GF-D8 (cell line): ENCODE measurements around the gene CAV2.

Experiments used
- DNase-seq: peaks from one replicate; lab custom pipeline; 2025; lab: John Stamatoyannopoulos, UW

The CAV2 gene

GRCh38 chr7:116547347-116547746 lies 47.8 kb downstream of the CAV2 start:
- DNase-seq: no peak

GRCh38 chr7:116548506-116548905 lies 49.0 kb downstream of the CAV2 start:
- DNase-seq: no peak

GRCh38 chr7:116549370-116549769 lies 49.8 kb downstream of the CAV2 start:
- no peak for DNase-seq

- no peak for DNase-seq
These were observed 52.2 kb downstream of the CAV2 start for GRCh38 chr7:116551692-116552091.

GRCh38 chr7:116552602-116553001 lies 53.1 kb downstream of the CAV2 start:
- DNase-seq: no peak

GRCh38 chr7:116553168-116553964 lies 53.8 kb downstream of the CAV2 start:
- no peak for DNase-seq

- DNase-seq: no peak
These were observed 54.9 kb downstream of the CAV2 start for GRCh38 chr7:116554436-116554835.

GRCh38 chr7:116554911-116555310 lies 55.4 kb downstream of the CAV2 start:
- no peak for DNase-seq

GRCh38 chr7:116557066-116557585 lies 57.6 kb downstream of the CAV2 start:
- DNase-seq: no peak

- DNase-seq: no peak
These were observed 58.4 kb downstream of the CAV2 start for GRCh38 chr7:116557901-116558300.
